ENCODE data around the gene EHD4.

Gene EHD4

DNA sequence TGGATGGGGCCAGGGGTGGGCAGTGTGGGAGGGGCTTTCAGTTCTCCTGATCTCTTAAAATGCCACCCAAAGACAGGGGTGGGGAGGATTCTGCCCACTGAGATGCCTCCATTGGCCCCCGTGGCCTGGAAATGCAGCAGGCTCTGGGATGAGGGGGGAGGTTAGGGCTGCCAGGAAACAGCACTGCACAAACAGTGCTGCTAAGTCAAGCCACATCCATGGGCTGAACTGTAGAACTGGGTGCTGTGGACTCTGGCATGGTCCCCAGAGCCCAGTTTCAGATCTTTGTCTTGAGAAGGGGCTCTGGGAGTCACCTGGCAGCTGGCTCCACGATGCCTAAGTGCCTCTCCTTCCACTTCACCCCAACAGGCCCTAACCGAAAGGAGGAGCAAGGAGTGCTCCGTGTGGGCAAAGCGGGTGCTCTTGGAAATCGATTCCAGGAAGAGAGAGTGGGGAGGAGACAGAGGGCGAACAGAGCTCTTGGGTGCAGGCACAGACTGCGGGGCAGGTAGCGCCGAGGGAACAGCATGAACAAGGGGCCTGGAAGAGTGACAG is 40.6 kb upstream of the EHD4 start:
- TF ChIP-seq, protein P1, sequence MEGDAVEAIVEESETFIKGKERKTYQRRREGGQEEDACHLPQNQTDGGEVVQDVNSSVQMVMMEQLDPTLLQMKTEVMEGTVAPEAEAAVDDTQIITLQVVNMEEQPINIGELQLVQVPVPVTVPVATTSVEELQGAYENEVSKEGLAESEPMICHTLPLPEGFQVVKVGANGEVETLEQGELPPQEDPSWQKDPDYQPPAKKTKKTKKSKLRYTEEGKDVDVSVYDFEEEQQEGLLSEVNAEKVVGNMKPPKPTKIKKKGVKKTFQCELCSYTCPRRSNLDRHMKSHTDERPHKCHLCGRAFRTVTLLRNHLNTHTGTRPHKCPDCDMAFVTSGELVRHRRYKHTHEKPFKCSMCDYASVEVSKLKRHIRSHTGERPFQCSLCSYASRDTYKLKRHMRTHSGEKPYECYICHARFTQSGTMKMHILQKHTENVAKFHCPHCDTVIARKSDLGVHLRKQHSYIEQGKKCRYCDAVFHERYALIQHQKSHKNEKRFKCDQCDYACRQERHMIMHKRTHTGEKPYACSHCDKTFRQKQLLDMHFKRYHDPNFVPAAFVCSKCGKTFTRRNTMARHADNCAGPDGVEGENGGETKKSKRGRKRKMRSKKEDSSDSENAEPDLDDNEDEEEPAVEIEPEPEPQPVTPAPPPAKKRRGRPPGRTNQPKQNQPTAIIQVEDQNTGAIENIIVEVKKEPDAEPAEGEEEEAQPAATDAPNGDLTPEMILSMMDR (conservative IDR thresholded peaks at IDR 0.05): no peak
- TF ChIP-seq ZFX (IDR thresholded peaks at IDR 0.05): no peak
- H3K27ac ChIP-seq: no peak overlapping the region

DNA sequence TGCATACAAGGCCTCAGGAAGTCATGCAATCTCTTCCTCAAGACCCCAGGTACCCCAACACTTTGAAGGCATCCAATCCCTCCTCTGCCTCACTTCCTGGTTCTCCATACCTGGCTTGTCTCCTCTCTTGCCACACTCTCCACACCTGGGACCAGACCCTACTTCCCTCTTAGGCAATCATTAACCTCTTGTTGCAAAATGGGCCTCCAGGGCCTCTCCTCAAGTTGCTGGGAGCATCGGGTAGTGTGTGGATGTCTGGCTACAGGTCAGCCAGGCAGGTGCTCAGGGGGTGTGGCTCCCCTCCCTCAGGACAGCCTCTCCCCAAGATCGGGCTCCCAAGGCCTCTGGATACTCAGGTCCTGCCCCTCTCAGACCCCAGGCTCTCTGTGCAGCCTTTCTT is 39.9 kb upstream of the EHD4 start:
- TF ChIP-seq, protein P1 (conservative IDR thresholded peaks at IDR 0.05): no peak
- no peak for TF ChIP-seq ZFX (IDR thresholded peaks at IDR 0.05)
- no peak overlapping the region for H3K27ac ChIP-seq

DNA sequence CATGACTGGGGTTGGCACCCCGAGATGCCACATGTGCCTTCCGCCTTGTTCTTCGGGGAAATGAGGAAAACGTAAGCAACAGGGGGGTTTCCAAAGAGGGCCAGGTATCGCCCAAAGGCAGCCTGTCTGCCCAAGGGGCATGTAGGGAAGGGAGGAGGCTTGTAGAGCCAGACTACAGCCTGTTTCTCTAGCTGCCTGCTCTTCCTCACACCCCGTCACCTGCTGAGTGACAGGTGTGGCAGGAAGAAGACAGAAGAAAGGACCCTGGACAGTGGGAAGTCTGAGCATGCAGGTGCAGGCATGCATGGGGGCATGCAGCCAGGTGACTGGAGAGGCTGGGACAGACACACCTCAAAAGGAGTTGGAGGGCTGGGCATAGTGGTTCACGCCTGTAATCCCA is 38.7 kb upstream of the EHD4 start:
- no peak for TF ChIP-seq ZFX (IDR thresholded peaks at IDR 0.05)
- TF ChIP-seq, protein P1 (conservative IDR thresholded peaks at IDR 0.05): no peak
- H3K27ac ChIP-seq: no peak overlapping the region

DNA sequence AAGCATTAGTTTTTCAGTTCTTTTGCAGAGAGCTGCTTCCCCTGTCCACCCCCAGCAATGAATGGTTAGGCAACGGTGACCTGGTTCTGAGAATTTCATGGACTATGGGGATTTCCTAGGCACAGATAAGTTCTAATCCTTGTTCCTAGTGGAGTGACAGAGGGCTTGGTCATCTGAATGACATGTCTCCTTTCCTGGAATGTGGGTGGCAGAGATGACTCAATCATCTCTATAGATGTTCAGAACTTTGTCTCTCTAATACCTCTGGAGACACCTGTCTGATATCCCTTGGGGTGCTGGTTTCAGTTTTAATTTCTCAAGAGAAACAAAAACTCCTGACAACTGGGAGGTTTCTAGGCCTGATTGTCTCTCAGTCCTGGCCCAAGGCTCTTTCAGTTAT is 38.1 kb upstream of the EHD4 start:
- no peak overlapping the region for H3K27ac ChIP-seq
- TF ChIP-seq ZFX (IDR thresholded peaks at IDR 0.05): no peak
- TF ChIP-seq, protein P1 (conservative IDR thresholded peaks at IDR 0.05): no peak

DNA sequence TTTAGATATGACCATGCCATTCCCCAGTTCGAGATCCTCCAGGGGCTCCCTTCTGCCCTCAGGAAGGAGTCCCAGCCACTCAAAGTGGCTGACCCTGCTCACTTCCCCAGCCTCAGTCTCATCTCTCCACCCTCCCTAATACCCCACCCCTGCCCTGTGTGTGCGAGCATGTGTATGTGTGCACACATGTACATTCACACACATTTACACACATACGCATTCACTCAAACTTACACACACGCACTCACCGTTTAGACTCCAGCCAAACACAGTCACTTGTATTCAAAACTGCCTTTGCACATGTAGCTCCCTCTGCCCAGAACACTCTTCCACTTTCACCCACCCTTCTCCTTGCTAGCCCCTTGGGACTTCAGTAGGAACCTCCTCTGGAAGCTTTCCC is 37.1 kb upstream of the EHD4 start:
- no peak for TF ChIP-seq ZFX (IDR thresholded peaks at IDR 0.05)
- TF ChIP-seq, protein P1 (conservative IDR thresholded peaks at IDR 0.05): no peak
- no peak overlapping the region for H3K27ac ChIP-seq

DNA sequence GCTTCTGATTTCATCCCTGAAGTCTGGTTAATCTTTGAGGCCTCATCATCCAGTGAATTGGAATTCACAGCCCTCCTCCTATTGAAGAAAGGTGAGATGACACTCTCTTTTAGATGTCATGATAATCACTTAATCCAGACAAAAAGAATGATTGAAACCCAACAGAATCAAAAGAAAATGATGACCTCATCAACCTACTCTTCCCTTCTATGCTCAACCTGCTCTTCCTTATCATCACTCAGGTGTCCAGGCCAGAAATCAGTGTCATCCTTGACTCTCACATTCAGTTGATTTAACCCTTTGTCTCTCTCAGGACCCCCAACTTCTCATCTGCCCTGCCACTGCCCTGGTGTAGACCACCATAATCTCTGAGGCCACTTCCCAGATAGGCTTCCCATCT is 36.7 kb upstream of the EHD4 start:
- TF ChIP-seq, protein P1 (conservative IDR thresholded peaks at IDR 0.05): no peak
- no peak for TF ChIP-seq ZFX (IDR thresholded peaks at IDR 0.05)
- H3K27ac ChIP-seq: no peak overlapping the region

DNA sequence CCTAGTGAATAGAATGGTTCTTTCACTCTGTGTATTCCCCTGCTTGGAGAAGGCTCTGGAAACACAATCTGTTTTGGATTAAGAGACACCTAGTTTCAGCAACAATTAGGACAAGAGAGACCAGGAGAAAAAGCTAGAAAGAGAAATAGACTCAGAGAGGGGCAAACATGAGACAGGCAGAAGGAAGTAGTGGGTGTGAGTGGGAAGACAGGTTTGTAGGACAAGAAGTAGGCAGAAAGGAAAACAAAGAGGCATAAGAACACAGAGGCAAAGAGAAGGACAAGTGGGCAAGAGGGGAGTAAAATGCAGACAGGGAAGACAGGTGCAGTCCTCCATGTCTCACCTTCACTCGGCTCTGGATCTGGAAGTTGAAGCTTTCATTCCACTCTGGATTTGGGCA is 35.0 kb upstream of the EHD4 start:
- TF ChIP-seq, protein P1 (conservative IDR thresholded peaks at IDR 0.05): no peak
- TF ChIP-seq ZFX (IDR thresholded peaks at IDR 0.05): no peak
- no peak overlapping the region for H3K27ac ChIP-seq
